Stimulated activated CD8-positive, alpha-beta memory T cell treated with anti-CD3 and anti-CD28 coated beads, Interleukin-15, amount 100 ng/mL, for 24 hours (primary cell): ENCODE results near the gene ACO2.
"Not testable (repeated sequence)": the region's sequence is repeated elsewhere in the genome, so short reads cannot be mapped to it uniquely, and the experiment has no call there.

Experiments
- DNase-seq: peaks from one replicate; pipeline ENCODE4 v3.0.0-alpha.2; 2020; ENCODE audit warnings: low read depth

Gene ACO2

GRCh38 chr22:41568811-41569210, 99.9 kb downstream of the ACO2 start:
- no peak for DNase-seq

GRCh38 chr22:41570221-41570620, 101.3 kb downstream of the ACO2 start:
- DNase-seq = no peak

DNA sequence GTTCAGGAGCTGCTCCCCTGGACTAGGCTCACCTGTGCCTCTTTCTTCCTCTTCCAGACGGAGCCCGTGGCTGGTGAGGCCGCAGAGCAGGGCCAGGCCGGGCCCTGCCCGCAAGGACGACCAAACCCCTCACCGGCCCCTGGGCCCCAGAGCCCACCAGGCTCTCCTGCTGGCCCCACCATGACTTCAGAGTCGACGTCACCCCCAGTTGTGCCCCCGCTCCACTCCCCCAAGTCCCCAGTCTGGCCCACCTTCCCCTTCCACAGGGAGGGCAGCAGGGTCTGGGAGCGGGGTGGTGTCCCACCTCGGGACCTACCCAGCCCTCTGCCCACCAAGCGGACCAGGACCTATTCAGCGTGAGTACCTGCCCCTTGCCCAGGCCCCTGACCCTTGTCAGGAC, 102.9 kb downstream of the ACO2 start:
- no peak for DNase-seq

DNA sequence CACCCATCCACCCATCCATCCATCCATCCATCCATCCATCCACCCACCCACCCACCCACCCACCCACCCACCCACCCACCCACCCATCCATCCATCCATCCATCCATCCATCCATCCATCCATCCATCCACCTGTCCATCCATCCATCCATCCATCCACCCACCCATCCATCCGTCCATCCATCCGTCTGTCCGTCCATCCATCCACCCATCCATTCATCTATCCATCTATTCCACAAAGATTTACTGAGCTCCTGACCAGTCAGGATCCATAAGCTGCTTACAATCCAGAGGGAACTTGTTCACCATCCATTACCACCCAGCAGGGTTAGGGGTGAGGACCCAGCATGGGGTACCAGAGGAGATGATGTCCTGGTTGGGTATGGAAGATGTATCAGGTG, 103.4 kb downstream of the ACO2 start:
- not testable (repeated sequence) for DNase-seq

DNA sequence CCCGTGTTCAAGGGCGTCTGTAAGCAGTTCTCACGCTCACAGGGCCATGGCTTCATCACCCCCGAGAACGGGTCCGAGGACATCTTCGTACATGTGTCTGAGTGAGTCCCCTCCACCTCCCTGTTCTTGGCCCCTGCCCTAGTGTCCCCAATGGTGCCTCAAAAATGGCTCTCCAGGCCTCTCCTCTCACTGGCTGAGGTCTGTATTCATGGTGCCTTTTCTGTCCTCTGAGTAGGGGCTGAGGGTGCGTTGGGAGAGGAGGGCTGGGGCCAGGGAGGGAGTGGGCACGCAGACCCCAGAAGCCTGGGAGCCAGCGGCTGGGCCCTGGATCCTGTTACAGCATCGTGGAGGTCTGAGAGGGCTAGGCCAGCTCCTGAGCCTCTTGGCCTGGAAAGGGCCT, 104.8 kb downstream of the ACO2 start:
- DNase-seq = no peak

- DNase-seq = no peak
Measured at GRCh38 chr22:41574847-41575381, 106.0 kb downstream of the ACO2 start.

GRCh38 chr22:41575533-41575932, 106.6 kb downstream of the ACO2 start:
- DNase-seq = no peak

- DNase-seq = no peak
Measured at GRCh38 chr22:41576877-41577276, 108.0 kb downstream of the ACO2 start.

DNA sequence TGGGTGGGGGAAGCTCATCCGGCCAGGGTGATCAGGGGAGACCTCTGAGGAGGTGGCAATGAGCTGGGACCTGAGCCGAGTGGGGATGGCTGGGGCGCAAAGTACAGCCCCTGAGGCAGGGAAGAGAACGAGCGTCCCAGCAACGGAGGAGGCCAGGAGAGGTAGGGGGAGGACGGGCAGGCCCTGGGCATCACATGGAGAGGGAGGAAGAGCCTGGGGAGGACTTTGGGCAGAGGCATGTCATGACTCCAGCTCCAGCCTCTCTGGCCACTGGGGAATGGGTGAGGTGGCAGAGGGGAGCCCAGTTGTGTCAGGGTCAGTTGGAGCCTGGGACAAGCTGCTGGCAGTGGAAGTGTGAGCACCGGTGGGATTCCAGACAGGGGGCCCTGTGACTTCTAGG, 109.2 kb downstream of the ACO2 start:
- no peak for DNase-seq
